H1 (cell line): ENCODE results near the gene KCNB1. TPM values are rescaled to one million over a fixed set of nuclear protein-coding genes. Genes with fewer than 3 reads are reported as not detected.

Experiments used
- CEBPB ChIP-seq: IDR thresholded peaks from 2 replicates; pipeline ENCODE4 v1.6.1; 2012; ENCODE audit warnings: low read depth, low read length
- KDM5A ChIP-seq: fragments of 200-600 bp; IDR thresholded peaks from 2 replicates; pipeline ENCODE4 v1.7.1; 2012; ENCODE audit warnings: mild to moderate bottlenecking, low read length, inconsistent platforms, mixed read lengths
- RNF2 ChIP-seq: fragments of 200-900, 300-1000 bp; sonication (generic); IDR thresholded peaks from 2 replicates; pipeline ENCODE4 v1.7.1; 2016; ENCODE audit warnings: borderline replicate concordance, low read depth, mild to moderate bottlenecking, antibody characterized with exemption, low read length; ENCODE audit not compliant: poor library complexity, severe bottlenecking; ENCODE audit errors: missing control alignments
- SIN3A ChIP-seq, 2 experiments: IDR thresholded peaks in 1 of 2; conservative IDR thresholded peaks in 1 of 2; 2 replicates each; pipeline ENCODE4 v1.6.1; 2011 to 2012; ENCODE audit warnings: low read length in 2 of 2, improper control_type of control experiment in 1 of 2, low read depth in 1 of 2, mild to moderate bottlenecking in 1 of 2
- polyA plus RNA-seq, 7 experiments: library from polyadenylated mRNA; depleted of rRNA in 3 of 7; stranded (reverse) in 5 of 7; unstranded in 2 of 7; fragments of >200 nt in 5 of 7; fragments of 200-250 nt in 2 of 7; gene quantifications; 1 replicate in 5 of 7; 2 replicates in 1 of 7; 4 replicates in 1 of 7; pipeline versions ENCODE4 v1.2.1 to v1.2.3, GENCODE V29; 2011 to 2013; ENCODE audit warnings: missing spikeins in 2 of 7, mixed read lengths in 2 of 7
- total RNA-seq: library from RNA; stranded (reverse); fragmentation: NEBNext Ultra II Directional; extraction: Animal tissue kit (Norgen Biotek cat#: 25700); gene quantifications from 2 replicates; pipeline ENCODE4 v1.2.1, GENCODE V29; 2021
- TF ChIP-seq, protein P1 (sequence below): IDR thresholded peaks from 2 replicates; pipeline ENCODE4 v1.6.1; 2011; ENCODE audit warnings: low read length, improper control_type of control experiment

The KCNB1 gene
- total and polyA plus RNA-seq, 2 of the 8 experiments (the other 6 are each of a cell fraction or from before 2014, with no cell fraction given) = 0.58 to 0.67 TPM

- TF ChIP-seq, protein P1, sequence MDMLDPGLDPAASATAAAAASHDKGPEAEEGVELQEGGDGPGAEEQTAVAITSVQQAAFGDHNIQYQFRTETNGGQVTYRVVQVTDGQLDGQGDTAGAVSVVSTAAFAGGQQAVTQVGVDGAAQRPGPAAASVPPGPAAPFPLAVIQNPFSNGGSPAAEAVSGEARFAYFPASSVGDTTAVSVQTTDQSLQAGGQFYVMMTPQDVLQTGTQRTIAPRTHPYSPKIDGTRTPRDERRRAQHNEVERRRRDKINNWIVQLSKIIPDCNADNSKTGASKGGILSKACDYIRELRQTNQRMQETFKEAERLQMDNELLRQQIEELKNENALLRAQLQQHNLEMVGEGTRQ = no peak
- TF ChIP-seq CEBPB (no peak), RNF2 (no peak), KDM5A (no peak), SIN3A (conservative IDR thresholded peaks at IDR 0.05 in 1 of 2, IDR thresholded peaks at IDR 0.05 in 1 of 2; ENCODE audit: low read depth in 1 of 2, low read length in 2 of 2) (no peak)
Observed at GRCh38 chr20:49513009-49513408, 30.5 kb upstream of the KCNB1 start (continued).
